WI38 (cell line): Measurements from ENCODE around the gene ALDH1L2.

Source experiments
- H3K4me3 ChIP-seq: 2 replicates; pipeline ENCODE4 v1.5.1; 2011; ENCODE audit warnings: low read depth, mild to moderate bottlenecking, control low read depth, low read length
- CTCF ChIP-seq: IDR thresholded peaks from 2 replicates; pipeline ENCODE4 v1.5.1; 2012; ENCODE audit warnings: low read depth, mild to moderate bottlenecking, control low read depth, low read length

ALDH1L2 gene

GRCh38 chr12:105051981-105052380 is 32.3 kb downstream of the ALDH1L2 start:
- H3K4me3 ChIP-seq, result no peak overlapping the region
- no peak for TF ChIP-seq CTCF

GRCh38 chr12:105048315-105048714 is 35.9 kb downstream of the ALDH1L2 start:
- TF ChIP-seq CTCF, result no peak

GRCh38 chr12:105047308-105047707 is 37.0 kb downstream of the ALDH1L2 start:
- TF ChIP-seq CTCF, result no peak
- H3K4me3 ChIP-seq, result no peak overlapping the region

More at GRCh38 chr12:105048315-105048714, 35.9 kb downstream of the ALDH1L2 start:
- H3K4me3 ChIP-seq, result no peak overlapping the region

GRCh38 chr12:105041186-105041585 is 43.1 kb downstream of the ALDH1L2 start:
- no peak overlapping the region for H3K4me3 ChIP-seq
- no peak for TF ChIP-seq CTCF

- TF ChIP-seq CTCF, result no peak
- H3K4me3 ChIP-seq, result no peak overlapping the region
Observed at GRCh38 chr12:105040476-105040875, 43.8 kb downstream of the ALDH1L2 start.

GRCh38 chr12:105036937-105037649 is 47.2 kb downstream of the ALDH1L2 start:
- TF ChIP-seq CTCF, result no peak
- no peak overlapping the region for H3K4me3 ChIP-seq

- H3K4me3 ChIP-seq, result no peak overlapping the region
- no peak for TF ChIP-seq CTCF
Observed at GRCh38 chr12:105033851-105034250, 50.4 kb downstream of the ALDH1L2 start.
